Measurements from ENCODE around the gene IZUMO1. TPM values are rescaled to one million over a fixed set of nuclear protein-coding genes. Genes with fewer than 3 reads are reported as not detected.

IZUMO1 gene
- total and polyA plus RNA-seq, 2 of the 13 experiments (the other 11 are each of a cell fraction or from before 2014, with no cell fraction given): 0.07 to 0.22 TPM

GRCh38 chr19:48713864-48714755 is 32.6 kb downstream of the IZUMO1 start (continued):
- TF ChIP-seq JUND (CRISPR knock-in tag; IDR thresholded peaks at IDR 0.05) (no peak), ZNF382 (CRISPR knock-in tag; IDR thresholded peaks at IDR 0.05; ENCODE audit: borderline replicate concordance) (no peak), ATF4 (CRISPR knock-in tag; IDR thresholded peaks at IDR 0.05) (0 out of 4 replicates have a peak, but pooled peaks of 1 of the 2 experiments have one; percentile 22), ZNF660 (CRISPR knock-in tag; IDR thresholded peaks at IDR 0.05; ENCODE audit: borderline replicate concordance, low read depth) (no peak), THYN1 (CRISPR knock-in tag; IDR thresholded peaks at IDR 0.05; ENCODE audit: borderline replicate concordance, low read depth) (no peak), YY1 (IDR thresholded peaks at IDR 0.05; ENCODE audit: insufficient read depth, insufficient replicate concordance, low read depth, low read length) (peak; percentile 43), TFDP1 (CRISPR knock-in tag; IDR thresholded peaks at IDR 0.05; ENCODE audit: borderline replicate concordance) (peak; percentile 66), ZBTB40 (IDR thresholded peaks at IDR 0.05) (no peak), ZBTB40 (CRISPR knock-in tag; IDR thresholded peaks at IDR 0.05) (no peak), SAP130 (CRISPR knock-in tag; IDR thresholded peaks at IDR 0.05; ENCODE audit: low read depth) (peak; percentile 57), NR2F1 (CRISPR knock-in tag; IDR thresholded peaks at IDR 0.05) (no peak; a peak in 1 of 4 replicates)
- TF ChIP-seq, protein P1, sequence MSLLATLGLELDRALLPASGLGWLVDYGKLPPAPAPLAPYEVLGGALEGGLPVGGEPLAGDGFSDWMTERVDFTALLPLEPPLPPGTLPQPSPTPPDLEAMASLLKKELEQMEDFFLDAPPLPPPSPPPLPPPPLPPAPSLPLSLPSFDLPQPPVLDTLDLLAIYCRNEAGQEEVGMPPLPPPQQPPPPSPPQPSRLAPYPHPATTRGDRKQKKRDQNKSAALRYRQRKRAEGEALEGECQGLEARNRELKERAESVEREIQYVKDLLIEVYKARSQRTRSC (CRISPR knock-in tag; IDR thresholded peaks at IDR 0.05; ENCODE audit: low read depth): no peak

Measured in HepG2 (cell line).